Stimulated activated CD4-positive, alpha-beta T cell treated with anti-CD3 and anti-CD28 coated beads, TNF-alpha, amount 100 ng/mL, for 48 hours (primary cell): Measurements from ENCODE around the gene PAK1.

Source experiments
- DNase-seq, 3 donors: peaks; one replicate each; pipeline ENCODE4 v3.0.0-alpha.2; 2020; ENCODE audit warnings: low read depth in 3 of 3

PAK1 gene

DNA sequence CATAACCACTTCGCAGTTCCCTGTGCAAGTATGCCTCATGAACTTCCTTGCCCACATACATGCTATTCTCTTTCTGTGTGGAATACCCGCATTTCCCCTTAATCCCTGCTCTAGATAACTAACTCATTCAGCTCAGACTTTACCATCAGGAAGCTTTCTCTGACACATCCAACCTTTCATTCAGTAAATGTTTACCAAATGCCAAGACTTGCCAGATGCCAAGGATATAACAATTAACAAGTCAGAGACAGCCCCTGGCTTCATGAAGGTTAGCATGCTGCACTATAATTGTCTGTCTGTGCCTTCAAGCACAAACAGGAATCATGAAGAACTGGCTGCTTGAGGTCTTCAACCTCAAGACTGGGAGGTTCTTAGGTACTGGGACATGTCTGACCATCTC, 101.2 kb downstream of the PAK1 start:
- DNase-seq = no peak

DNA sequence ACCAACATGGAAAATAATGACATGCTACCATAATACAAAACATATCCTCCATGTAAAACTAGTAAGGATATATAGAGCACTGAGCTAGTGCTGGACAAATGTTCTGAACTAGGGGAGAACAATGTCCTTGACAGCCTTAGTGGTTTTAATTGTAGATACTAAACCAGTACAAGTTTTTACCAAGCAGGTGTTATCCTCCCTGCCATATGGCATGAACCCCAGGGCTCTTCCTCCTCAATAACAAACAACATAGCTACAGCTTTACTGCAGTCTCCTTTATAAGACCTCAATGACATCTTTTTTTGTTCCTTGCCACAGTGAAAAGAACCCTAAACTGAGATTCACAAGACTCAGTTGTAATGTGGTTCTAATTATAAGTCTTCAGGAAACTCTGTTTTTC, 102.2 kb downstream of the PAK1 start:
- DNase-seq = no peak

DNA sequence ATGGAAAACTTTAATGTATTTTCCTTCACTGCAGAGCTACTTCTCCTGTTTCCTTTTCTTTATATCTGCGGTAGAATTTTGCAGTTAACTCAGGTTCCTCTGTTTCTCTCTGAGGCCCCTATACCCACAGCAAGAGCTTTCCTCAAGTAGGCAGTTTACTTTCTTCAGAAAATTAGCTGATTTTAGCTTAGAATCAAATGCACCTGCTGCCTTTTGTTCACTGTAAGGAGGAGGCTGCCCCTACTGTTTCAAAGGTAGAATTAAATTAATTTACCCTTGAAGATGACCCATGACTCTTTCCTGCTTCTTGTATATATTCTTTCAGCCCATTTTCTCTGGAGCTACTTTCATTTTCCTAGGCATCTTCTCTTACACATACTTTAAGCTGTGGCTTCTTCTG, 103.7 kb downstream of the PAK1 start:
- DNase-seq = no peak

DNA sequence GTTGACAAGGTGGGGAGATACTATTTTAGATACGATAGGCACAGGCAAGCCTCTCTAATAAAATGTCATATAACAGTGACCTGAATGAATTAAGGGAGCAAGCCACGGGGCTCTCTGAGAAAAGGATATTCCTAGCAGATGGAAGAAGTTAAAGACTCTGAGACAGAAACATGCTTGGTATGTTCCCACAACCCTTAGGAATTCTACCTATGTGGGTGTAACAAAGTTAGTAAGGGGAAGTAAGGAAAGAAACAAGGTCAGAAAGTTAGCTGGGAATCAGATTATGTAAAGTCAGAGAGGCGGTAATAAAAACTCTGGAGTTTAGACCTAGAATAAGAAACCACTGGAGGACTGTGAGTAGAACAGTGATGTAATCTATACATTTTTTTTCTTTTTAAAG, 112.7 kb downstream of the PAK1 start:
- DNase-seq = no peak

DNA sequence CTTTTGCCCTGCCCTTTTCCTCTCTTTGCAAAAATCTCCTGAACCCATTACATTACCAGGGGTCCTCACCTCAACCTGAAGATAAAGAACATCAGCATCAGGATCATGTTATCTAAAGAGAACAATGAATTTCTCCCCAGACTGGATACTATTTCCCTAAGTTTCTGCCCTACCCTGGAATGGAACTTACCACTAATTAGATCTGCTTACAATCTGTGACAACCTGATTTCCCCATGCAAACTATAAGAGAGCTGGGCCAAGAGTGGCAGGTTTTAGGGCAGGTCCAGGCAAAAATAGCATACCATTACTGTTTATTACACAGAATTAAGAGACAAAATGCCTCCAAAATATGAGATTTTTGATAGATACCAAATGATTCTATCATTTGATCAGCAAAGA, 114.4 kb downstream of the PAK1 start:
- no peak for DNase-seq

DNA sequence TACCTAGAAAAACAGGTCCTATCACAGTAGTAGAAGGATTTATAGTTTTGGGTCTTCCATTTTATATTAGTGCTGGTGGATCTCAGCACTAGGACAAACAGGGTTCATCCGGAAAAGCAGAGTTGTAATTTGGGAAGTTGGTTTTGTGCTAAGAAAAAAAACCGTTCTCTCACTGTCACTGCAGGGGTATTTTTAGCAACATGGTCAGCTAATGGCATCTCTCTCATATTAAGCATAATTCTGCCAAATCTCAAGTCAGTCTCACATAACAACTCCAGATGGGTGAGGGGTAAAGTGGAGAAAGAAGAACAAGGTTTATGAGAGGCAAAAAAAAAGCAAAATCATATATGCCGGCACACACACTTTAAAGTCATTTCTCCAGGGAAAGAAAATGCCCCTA, 120.8 kb downstream of the PAK1 start:
- no peak for DNase-seq

DNA sequence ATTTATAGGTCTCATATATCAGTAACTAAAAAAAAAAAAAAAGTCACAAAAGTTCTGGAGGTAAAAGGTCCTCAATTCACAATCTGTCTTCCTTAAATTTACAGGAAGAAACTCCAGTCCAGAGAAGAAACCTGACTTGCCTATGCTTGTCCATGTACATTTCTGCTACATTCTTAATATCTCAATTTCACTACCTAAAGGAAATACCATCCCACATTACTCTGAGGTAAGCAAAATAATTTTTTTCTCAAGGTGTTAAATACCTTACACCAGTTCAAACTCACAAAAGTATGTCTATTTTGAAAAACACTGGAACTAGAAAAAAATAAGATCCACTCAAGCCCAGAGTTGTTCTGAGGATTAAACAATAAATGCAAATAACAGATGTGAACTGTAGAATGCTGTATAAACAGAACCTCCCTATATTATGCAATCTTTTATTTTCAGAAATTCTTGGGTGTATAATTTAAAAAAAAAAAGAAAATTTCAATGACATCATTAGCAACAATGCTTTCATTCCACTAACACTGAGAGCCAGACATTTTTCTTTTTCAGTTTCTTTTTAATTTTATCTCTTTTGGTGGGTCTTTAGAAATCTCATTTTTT, 122.5 kb downstream of the PAK1 start:
- no peak for DNase-seq

DNA sequence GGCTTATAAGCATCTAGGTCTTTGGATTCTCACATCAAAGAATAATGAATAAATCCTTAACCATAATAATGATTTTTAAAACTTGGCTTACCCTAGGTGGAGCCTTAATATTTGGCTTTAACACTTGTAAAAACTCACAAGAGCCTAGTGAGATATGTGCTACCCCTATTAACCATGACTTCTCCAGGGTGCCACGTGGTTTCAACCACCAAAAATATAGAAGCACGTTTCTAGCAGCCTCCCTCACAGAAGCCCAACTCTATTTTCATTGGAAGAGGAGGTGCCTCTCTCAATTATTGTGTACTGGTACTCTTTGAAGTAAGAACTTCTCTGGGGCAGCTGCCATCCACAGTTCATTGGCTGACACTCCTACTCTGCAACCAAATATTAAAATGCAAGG, 125.9 kb downstream of the PAK1 start:
- DNase-seq = no peak

DNA sequence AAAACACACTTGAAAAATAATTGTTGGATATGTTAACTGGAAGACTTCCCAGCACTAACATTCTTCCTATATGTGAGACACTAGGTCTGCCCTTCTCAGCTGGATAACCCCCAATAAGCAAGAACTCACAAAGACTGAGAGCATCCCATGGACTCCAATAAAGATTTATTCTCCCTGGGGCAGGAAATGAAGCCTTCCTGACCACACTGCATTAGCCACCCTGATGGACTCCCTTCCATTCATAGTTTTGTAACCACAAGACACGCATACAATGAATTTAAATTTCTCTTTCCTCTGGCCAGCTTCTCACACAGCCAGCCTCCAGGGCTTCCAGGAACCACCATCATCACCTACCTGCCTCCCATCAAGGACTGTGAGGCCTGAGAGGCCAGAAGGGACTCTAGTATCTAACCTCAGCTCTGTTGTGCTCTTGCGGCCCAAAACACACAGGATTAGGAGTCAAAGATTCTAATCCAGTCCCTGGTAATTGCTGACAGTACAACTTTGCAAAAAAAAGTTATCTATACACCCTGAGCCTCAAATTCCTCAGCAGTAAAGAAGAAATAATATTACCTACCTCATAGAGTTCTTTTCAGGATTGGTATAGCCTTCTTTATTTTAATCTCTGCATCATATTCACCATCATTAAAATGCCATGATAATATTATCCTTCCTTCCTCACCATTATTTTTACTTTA, 126.8 kb downstream of the PAK1 start:
- no peak for DNase-seq

DNA sequence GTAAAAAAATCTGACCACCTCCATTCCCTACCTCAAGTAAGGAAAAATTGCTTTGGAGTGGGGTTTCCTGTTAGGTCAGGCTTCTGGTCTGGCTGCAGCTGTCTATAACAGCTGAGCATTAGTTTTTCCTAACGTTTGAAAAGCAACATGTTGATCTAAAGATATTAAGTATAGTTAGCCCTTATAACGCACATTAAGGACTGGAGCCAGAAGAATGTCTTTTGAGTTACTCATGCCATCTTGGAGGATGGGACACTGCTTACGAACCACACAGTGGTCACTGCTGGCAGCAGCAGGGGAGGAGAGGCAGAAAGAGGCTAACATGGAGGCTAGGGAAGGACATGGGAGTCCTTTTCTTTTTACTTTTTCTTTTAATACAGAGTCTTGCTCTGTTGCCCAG, 128.3 kb downstream of the PAK1 start:
- DNase-seq = no peak

DNA sequence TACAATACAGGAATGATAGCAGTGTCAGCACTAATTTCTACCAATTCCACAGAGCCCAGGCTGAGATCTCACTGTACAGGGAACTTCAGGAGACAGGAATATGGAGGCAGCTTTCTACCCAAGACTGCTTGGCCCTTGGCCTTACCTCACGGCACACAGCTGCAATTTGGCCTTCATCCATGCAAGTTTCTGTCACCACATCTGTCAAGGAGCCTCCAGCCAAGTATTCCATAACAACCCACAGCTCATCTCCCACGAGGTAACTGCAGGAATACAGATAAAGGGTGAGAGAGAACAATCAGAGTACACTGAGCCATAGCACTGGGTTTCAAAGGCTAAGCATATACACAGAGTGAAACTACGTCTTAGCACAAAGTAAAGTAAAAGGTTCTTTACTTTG, 133.4 kb downstream of the PAK1 start:
- DNase-seq = no peak

DNA sequence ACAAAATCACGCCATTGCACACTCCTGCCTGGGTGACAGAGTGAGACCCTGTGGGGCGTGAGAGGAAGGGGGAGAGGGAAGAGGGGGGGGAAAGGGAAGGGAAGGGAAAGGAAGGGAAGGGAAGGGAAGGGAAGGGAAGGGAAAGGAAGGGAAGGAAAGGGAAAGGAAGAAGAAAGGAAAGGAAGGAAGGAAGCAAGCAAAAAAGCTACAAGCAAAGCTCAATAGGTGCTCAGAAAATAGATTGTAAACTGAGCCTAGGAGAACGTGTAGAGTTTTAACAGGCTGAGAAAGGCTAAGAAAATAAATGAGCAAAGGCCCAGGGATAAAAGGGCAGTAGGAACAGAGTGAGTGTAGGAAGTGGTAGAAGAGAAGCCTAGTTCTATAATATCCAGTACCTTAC, 141.6 kb downstream of the PAK1 start:
- no peak for DNase-seq

DNA sequence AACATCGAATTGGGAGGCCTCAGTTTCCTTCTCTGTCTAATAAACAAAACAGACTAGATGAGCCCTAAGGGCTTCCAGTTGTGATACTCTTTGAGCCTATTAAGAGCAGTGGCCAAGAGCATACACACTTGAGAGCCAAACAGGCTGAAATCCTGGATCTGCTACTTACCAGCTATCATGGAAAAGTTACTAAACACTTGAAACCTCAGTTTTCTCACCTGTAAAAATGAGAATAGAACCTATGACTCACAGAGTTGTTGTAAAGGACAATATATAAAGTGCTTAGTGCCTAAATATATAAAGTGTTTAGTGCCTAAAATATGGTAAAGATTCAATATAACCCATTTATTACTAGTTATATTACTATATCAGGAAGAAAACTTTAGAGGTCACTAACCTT, 148.7 kb downstream of the PAK1 start:
- no peak for DNase-seq

DNA sequence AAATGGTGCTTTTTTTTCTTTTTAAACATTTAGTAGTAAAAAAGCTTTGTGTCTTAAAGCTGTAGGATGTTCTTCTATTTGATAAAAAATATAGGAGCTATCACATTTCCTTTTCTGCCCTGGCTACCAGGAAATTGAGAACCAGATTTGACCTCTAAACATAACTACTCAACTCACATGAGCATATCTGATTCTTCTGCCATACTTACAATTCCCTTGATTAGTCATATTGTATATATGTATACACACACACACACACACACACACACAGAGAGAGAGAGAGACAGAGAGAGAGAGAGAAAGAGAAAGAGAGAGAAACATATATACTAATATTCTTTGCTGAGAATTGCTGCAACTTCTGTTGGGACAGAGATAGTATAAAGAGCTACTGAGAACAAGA, 149.4 kb downstream of the PAK1 start:
- no peak for DNase-seq

DNA sequence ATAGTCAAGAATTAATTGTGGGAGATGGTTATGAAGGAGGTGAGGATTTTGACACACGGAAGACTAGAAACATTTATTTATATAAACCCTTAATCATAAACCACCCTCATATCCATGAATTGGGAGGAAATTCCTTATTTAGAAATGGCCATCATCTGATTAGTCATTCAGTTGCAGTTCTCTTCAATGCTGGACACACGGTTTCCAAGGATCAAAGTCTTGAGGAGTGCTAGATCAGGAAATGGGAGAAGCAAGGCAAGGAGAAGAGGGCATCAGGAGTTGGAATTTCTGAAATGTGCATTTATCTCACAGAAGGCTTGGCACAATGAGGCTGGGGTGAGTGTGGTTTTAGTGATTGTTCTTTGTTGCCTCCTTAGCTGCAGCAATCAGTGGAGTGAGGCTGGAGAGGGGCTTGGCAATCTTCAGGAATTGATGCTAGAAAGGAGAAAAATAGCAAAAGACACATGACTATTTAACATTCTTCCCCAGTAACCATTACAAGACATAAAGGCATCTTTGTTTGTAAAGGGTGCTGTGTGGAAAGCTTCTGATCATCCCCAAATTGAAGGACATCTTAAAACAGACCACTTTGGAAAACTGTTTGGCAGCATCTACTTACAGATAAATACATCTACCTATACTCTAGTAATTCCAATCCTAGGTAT, 150.8 kb downstream of the PAK1 start:
- no peak for DNase-seq

DNA sequence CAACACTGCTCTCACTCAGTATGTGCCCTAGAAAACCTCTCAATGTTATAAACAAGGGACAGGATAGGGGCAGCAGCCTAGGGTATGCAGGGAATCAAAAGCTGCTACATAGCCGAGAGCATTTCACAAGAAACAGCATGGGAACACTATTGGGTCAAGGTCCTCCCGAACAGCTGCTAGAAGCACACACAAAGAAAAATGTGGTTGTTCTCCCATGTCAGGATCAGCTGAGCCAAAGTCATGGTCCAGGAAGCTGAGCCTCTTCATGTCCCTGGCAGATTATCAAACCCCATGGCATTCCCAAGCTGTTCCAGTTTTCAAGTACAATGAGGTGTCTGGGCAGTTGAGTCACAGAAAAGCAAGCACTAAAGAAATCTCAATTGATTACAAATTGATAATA, 151.4 kb downstream of the PAK1 start:
- DNase-seq = no peak

DNA sequence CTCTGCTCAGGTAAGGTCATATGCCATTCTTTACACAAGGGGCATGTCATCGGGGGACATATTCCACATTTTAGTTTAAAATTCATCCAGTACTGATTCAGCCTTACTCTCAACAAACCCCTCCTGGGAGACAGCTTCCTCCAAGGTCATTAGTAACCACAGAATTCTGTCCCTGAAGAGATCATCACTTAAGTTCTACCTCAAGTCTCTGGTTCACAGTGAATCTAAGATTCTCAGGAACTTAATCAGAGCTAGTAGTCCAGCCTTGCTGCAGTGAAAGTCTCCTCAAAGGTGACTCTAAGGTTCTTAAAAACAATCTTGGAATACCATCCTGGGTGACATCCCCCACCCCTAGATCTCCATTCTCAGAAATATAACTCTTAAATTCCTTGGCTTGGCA, 153.5 kb downstream of the PAK1 start:
- DNase-seq = no peak

DNA sequence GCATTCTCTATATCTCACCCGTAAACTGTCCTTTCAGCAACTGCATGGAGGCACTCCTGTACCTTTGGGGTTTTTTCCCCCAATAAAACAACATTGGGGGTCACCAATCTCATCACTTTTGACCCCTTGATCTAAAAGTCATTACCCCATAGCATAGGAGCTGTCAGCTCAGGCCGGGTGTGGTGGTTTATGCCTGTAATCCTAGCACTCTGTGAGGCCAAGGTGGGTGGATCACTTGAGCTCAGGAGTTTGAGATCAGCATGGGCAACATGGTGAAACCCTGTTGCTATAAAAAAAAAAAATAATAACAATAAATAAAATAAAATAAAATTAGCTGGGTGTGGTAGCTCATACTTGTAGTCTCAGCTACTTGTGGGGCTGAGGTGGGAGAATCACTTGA, 155.3 kb downstream of the PAK1 start:
- DNase-seq = no peak

DNA sequence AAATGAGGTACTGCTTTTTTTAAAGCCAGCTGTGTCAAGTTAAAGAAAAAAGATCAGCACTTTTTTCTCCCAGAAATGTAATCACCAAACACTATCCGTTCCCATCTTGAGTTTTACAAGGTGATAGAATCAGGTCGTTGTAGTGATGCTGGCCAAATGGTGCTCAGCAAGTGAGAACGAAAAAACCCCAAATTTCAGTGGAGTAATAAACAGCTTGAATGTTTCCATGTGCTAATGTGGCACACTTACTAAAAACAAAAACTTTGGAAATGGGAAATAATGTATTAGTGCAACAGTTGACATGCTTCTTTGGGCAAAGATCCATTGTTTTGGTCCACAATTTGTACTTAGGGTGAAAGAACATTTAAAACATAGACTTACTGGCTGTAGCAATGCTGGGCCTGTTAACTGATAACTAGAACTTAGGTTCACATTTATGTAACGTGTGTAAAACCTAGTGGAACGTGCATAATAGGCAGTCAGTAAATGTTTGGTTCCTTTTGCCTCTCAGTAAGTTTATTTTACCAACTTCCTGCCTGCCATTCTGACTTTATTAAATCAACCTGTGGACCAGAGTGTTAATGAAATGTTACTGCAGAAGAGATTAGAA, 157.1 kb downstream of the PAK1 start:
- no peak for DNase-seq

DNA sequence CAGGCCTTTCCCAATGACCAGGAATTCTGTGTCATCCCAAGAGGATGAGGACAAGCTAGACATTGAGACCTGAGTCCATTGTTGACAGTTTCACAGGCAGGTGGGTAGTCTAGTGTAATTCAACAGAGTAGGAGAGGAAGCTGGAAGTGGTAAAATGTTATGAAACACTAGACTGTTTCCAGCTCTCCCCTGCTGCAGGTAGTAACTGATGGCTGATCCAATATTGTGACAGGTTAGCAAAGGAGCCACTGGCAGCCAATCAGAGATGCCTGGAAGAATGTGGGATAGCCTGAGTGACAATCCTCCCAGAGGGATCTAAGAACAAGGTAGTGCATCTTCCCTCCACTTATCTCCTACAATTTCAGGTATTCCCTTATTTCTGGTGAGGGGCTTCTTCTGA, 161.8 kb downstream of the PAK1 start:
- no peak for DNase-seq

DNA sequence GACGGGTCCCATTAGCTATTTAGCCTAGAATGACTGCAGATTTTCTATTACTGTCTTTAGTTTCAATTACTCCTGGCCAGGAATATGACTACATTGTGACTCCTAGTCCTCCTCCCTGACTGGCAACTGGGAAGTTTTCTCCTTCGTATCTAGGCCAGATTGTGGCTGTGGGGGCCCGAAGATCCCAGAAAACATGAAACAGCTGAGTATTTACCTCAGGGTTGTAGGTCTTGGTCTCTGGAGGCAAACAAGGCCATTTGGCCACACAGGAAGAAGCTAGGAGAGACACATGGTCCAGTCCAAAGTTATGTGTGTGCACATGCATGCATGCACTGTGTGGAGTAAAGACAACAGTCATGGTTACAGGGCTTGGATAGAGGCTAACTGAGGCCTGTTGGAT, 162.2 kb downstream of the PAK1 start:
- DNase-seq = no peak

DNA sequence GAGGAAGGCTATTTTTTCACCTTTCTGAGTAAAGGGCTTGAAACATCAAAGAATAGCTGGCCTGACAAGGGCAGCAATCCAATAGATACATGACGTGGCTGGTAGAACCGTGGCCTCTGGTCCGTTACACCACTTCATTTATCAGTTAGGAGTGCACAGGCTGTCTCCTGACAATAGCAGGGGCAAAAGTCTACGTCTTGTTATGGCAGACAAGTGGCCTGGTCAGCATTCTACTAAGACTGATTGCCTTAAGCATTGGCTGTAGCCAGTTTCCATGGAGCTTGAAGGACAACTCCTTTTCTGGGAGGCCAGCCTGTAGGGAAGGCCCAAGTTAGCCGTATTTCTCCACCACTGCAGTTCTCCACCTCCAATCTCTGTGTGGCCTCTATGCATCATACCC, 163.2 kb downstream of the PAK1 start:
- DNase-seq = no peak

DNA sequence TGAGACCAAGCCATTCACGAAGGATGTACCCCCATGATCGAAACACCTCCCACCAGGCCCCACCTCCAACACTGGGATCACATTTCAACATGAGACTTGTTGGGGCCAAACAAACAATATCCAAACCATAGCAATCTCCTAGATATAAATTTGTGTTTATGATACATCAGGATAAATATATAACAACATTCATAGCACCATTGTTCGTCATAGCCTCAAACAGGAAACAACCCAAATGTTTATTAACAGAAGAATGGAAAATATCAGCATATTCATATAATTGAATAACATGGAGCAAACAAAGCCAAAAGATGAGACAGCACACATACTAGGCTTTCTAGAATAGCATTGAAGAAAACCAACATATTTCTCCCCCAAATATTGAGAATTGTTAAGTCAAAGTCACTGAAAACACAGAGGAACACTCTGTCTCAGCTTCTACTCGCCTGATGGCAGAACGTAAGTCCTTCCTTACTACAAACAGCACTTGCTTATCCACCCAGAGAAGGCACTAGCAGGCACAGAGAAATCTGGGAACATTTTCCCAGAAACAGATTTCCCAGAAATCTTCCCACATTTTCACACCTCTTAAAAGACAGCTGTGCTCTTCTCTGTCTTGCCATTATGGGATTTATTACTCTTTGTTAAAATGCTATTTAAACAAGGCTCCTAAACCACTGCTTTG, 164.4 kb downstream of the PAK1 start:
- no peak for DNase-seq
